T-helper 1 cell treated with Interleukin-12 subunit alpha and Interleukin-12 subunit beta and Interleukin-4 antibody, amounts not matched to agents 30 μg/mL and 1 μg/mL, for 36 hours (primary cell): ENCODE data around the gene ANAPC2.

Experiments used
- H3K27ac Mint-ChIP-seq: one replicate; pipeline ENCODE4 v1.8.0; 2021; ENCODE audit warnings: mild to moderate bottlenecking, mixed read lengths
- H3K27me3 Mint-ChIP-seq: one replicate; pipeline ENCODE4 v1.8.0; 2021; ENCODE audit warnings: low read depth, mixed read lengths
- H3K36me3 Mint-ChIP-seq: one replicate; pipeline ENCODE4 v1.8.0; 2021; ENCODE audit warnings: low read depth, mixed read lengths
- H3K4me1 Mint-ChIP-seq: one replicate; pipeline ENCODE4 v1.8.0; 2021; ENCODE audit warnings: low read depth, mixed read lengths
- H3K4me3 Mint-ChIP-seq: one replicate; pipeline ENCODE4 v1.8.0; 2021; ENCODE audit warnings: mild to moderate bottlenecking, moderate library complexity, mixed read lengths
- H3K9me3 Mint-ChIP-seq: one replicate; pipeline ENCODE4 v1.8.0; 2021; ENCODE audit warnings: mixed read lengths

The ANAPC2 gene

DNA sequence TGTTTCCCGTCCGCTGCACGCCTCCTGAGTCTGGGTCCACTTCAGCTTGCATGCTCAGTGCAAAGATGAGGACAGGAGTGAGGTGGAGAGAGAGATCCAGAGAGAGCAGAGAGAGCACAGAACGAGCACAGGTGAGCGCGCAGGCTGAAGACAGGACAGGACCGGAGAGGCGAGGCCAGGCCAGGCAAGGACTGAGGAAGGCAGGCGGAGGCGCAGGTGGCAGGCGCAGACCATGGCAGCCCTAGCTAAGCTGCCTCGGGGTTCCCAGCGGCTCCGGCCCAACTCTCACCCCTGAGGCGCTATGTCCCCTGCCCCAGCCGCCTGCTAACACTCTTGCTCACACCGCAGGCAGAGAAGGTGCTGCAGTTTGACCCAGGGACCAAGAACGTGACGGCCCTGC, 39.7 kb downstream of the ANAPC2 start:
- Mint-ChIP-seq H3K9me3 (no peaks in the 10 kb centered on the region), H3K4me3 (no peak overlapping the region), H3K27me3 (no peaks in the 10 kb centered on the region), H3K4me1 (peaks cover 10% of the 10 kb centered on the region), H3K36me3 (no peaks in the 10 kb centered on the region), H3K27ac (no peak overlapping the region)

- Mint-ChIP-seq H3K27ac (no peak overlapping the region), H3K9me3 (no peaks in the 10 kb centered on the region), H3K4me1 (peaks cover 10% of the 10 kb centered on the region), H3K36me3 (no peaks in the 10 kb centered on the region), H3K27me3 (no peaks in the 10 kb centered on the region), H3K4me3 (no peak overlapping the region)
Observed at GRCh38 chr9:137148242-137148641, 40.1 kb downstream of the ANAPC2 start.

GRCh38 chr9:137147793-137148160, 40.6 kb downstream of the ANAPC2 start:
- no peaks in the 10 kb centered on the region for H3K9me3 Mint-ChIP-seq
- H3K4me1 Mint-ChIP-seq, result peaks cover 10% of the 10 kb centered on the region
- no peaks in the 10 kb centered on the region for H3K27me3 Mint-ChIP-seq
- H3K36me3 Mint-ChIP-seq, result no peaks in the 10 kb centered on the region
- H3K27ac Mint-ChIP-seq, result no peak overlapping the region
- no peak overlapping the region for H3K4me3 Mint-ChIP-seq

- Mint-ChIP-seq H3K4me1 (peaks cover 10% of the 10 kb centered on the region), H3K9me3 (no peaks in the 10 kb centered on the region), H3K27me3 (peaks cover 3% of the 10 kb centered on the region), H3K27ac (no peak overlapping the region), H3K4me3 (no peak overlapping the region), H3K36me3 (no peaks in the 10 kb centered on the region)
Observed at GRCh38 chr9:137147091-137147792, 41.1 kb downstream of the ANAPC2 start.

DNA sequence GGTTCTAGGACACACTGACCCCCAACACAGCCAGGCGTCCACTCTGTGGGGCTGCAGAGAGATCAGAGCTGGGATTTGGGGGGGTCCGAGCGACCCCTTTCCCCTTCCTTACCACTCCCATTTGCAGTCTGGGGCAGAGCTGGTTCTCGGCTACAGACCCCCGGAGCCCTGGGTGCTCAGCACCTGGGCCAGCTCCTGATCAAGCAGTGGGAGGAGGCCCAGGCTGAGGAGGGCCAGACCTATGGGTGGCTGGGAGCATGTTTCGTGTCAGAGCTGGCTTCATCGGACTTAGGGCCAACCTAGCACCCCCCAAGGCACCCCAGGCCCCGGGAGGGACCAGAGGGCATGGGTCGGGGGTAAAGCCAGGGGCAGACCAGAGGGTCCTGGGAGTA, 41.8 kb downstream of the ANAPC2 start:
- H3K4me3 Mint-ChIP-seq, result no peak overlapping the region
- H3K27me3 Mint-ChIP-seq, result peaks cover 7% of the 10 kb centered on the region
- H3K9me3 Mint-ChIP-seq, result no peaks in the 10 kb centered on the region
- H3K4me1 Mint-ChIP-seq, result peaks cover 10% of the 10 kb centered on the region
- H3K27ac Mint-ChIP-seq, result no peak overlapping the region
- H3K36me3 Mint-ChIP-seq, result no peaks in the 10 kb centered on the region

- Mint-ChIP-seq H3K4me1 (peaks cover 7% of the 10 kb centered on the region), H3K4me3 (no peak overlapping the region), H3K9me3 (no peaks in the 10 kb centered on the region), H3K27ac (no peak overlapping the region), H3K27me3 (peaks cover 7% of the 10 kb centered on the region), H3K36me3 (no peaks in the 10 kb centered on the region)
Observed at GRCh38 chr9:137145731-137146526, 42.4 kb downstream of the ANAPC2 start.

DNA sequence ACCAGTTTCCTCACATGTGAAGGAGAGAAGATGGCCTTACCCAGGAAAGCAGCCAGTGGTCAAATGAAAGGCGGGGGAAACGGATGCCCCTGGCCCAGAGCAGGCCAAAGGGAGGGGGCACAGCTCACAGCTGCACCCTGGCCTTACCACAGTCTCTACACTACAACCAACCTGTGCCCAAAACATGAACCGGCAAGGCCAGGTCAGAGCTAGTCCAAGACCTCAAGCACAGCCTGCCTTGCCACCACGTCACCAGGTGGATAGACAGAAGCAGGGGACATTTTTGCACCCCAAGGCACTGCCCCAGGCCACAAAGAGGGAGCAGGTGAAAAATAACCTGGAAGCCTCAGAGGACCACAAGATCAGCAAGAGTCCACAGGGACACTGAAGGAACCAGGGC, 44.9 kb downstream of the ANAPC2 start:
- Mint-ChIP-seq H3K4me1 (peaks cover 3% of the 10 kb centered on the region), H3K27me3 (peaks cover 24% of the 10 kb centered on the region), H3K27ac (no peak overlapping the region), H3K9me3 (no peaks in the 10 kb centered on the region), H3K36me3 (no peaks in the 10 kb centered on the region), H3K4me3 (no peak overlapping the region)

DNA sequence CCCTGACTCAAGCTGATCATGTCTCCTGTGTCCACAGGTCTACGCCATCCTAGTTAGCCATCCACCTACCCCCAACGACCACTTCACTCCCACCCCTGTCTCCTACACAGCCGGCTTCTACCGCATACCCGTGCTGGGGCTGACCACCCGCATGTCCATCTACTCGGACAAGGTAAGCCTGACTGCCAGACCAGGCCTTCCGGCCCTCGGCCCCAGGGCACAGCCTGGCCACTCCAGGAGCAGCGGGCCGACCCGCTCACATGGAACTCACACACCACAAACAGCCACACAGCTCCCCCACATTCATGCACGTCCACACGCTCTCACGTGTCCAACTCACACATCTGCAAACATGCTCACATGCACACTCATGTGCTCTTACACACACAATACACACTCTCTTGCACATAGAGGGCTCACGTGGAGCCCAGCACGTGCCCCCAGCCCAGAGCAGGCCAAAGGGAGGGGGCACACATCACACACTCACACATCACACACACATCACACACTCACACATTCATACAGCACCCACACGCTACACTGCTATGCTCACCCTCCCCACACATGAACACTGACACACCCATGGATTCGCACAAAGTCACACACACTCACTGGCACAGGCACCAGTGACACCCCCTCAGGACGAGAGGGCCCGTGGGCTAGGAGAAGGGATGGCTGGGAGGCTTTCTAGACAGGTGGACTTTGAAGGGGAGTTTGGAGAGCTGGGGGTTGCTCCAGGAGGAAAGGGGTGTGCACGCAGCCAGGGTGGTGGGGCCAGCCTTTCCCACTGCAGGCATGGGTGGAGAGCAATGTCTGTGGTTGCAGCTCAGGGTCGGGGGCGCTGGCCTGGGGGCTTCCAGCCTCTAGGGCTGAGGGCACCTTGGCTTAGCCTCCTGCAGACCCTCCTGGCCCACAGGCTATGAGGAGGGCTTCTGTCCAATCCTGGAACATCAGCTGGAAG, 46.1 kb downstream of the ANAPC2 start:
- Mint-ChIP-seq H3K36me3 (no peaks in the 10 kb centered on the region), H3K27ac (no peak overlapping the region), H3K4me3 (no peak overlapping the region), H3K27me3 (peaks cover 35% of the 10 kb centered on the region), H3K9me3 (no peaks in the 10 kb centered on the region), H3K4me1 (peaks cover 3% of the 10 kb centered on the region)

- Mint-ChIP-seq H3K4me3 (no peak overlapping the region), H3K9me3 (no peaks in the 10 kb centered on the region), H3K4me1 (peaks cover 3% of the 10 kb centered on the region), H3K27me3 (peaks cover 35% of the 10 kb centered on the region), H3K36me3 (no peaks in the 10 kb centered on the region), H3K27ac (no peak overlapping the region)
Observed at GRCh38 chr9:137141050-137141810, 47.1 kb downstream of the ANAPC2 start.

- Mint-ChIP-seq H3K27ac (no peak overlapping the region), H3K27me3 (peaks cover 41% of the 10 kb centered on the region), H3K4me1 (peaks cover 3% of the 10 kb centered on the region)
Observed at GRCh38 chr9:137140151-137141012, 48.0 kb downstream of the ANAPC2 start.

GRCh38 chr9:137139468-137140150, 48.8 kb downstream of the ANAPC2 start:
- H3K27ac Mint-ChIP-seq, result no peak overlapping the region
- peaks cover 41% of the 10 kb centered on the region for H3K27me3 Mint-ChIP-seq
- H3K4me1 Mint-ChIP-seq, result peaks cover 3% of the 10 kb centered on the region
- no peaks in the 10 kb centered on the region for H3K36me3 Mint-ChIP-seq
- H3K4me3 Mint-ChIP-seq, result no peak overlapping the region
- no peaks in the 10 kb centered on the region for H3K9me3 Mint-ChIP-seq

More at GRCh38 chr9:137140151-137141012, 48.0 kb downstream of the ANAPC2 start:
- H3K36me3 Mint-ChIP-seq, result no peaks in the 10 kb centered on the region
- no peak overlapping the region for H3K4me3 Mint-ChIP-seq
- H3K9me3 Mint-ChIP-seq, result no peaks in the 10 kb centered on the region

- H3K27me3 Mint-ChIP-seq, result peaks cover 41% of the 10 kb centered on the region
- H3K9me3 Mint-ChIP-seq, result no peaks in the 10 kb centered on the region
- H3K4me3 Mint-ChIP-seq, result no peak within 1 kb of the TSS
- H3K36me3 Mint-ChIP-seq, result no peaks in the 10 kb centered on the region
- peaks cover 3% of the 10 kb centered on the region for H3K4me1 Mint-ChIP-seq
- H3K27ac Mint-ChIP-seq, result peak within 1 kb of the TSS; percentile 3
Observed at GRCh38 chr9:137138722-137139467, 49.5 kb downstream of the ANAPC2 start, which contains the start of gene GRIN1. GRIN1 (plus strand) TSS chr9:137139154; CDS start chr9:137139487, 333 bp downstream.
